ENCODE results near the gene PARVG.

The PARVG gene

GRCh38 chr22:44162960-44163359 is 17.8 kb upstream of the PARVG start:
- Histone ChIP-seq H3K79me2 (ENCODE audit: control insufficient read depth, insufficient read depth, low read length, poor library complexity) (no peaks in the 10 kb centered on the region), H3K4me3 (ENCODE audit: low read depth, low read length) (no peak overlapping the region), H3K14ac (ENCODE audit: low read length) (no peak overlapping the region), H3K79me1 (ENCODE audit: low read length) (no peaks in the 10 kb centered on the region), H3K4me1 (ENCODE audit: control insufficient read depth in 1 of 2, insufficient read depth in 2 of 2, low read length in 2 of 2) (peaks cover 2 to 4% of the 10 kb centered on the region in 2 experiments), H3K9me3 (ENCODE audit: insufficient read depth, low read depth, low read length) (no peaks in the 10 kb centered on the region), H3K27ac (ENCODE audit: low read depth, low read length) (no peak overlapping the region), H4K12ac (ENCODE audit: low read depth, low read length) (no peak overlapping the region), H2AFZ (ENCODE audit: insufficient read depth, low read length, poor library complexity) (no peak overlapping the region), H3K4ac (ENCODE audit: low read depth, low read length) (no peak overlapping the region), H3K9ac (ENCODE audit: low read length) (no peak overlapping the region), H2BK12ac (ENCODE audit: low read length) (no peak overlapping the region), H3K23ac (ENCODE audit: low read length) (no peak overlapping the region), H3K27me3 (ENCODE audit: insufficient read depth, low read length) (no peaks in the 10 kb centered on the region), H4K91ac (ENCODE audit: low read depth, low read length) (no peak overlapping the region), H2BK120ac (ENCODE audit: insufficient read depth, low read length, poor library complexity) (no peak overlapping the region), H2BK5ac (ENCODE audit: low read depth, low read length, poor library complexity) (no peak overlapping the region), H3K18ac (ENCODE audit: low read length) (no peak overlapping the region), H3K36me3 (ENCODE audit: control insufficient read depth in 1 of 2, insufficient read depth in 2 of 2, low read length in 2 of 2) (no peaks in the 10 kb centered on the region), H2AK5ac (ENCODE audit: low read length) (no peak overlapping the region), H4K8ac (ENCODE audit: low read depth, low read length) (no peak overlapping the region), H3K4me2 (ENCODE audit: low read length) (no peak overlapping the region)
- DNase-seq, result no peak
- WGBS (ENCODE audit: extremely low coverage, insufficient coverage, insufficient read length), result no CpG with 5 or more reads among the region's 13 CpGs

GRCh38 chr22:44163536-44163935 is 17.2 kb upstream of the PARVG start:
- Histone ChIP-seq H3K79me2 (ENCODE audit: control insufficient read depth, insufficient read depth, low read length, poor library complexity) (no peaks in the 10 kb centered on the region), H3K4me1 (ENCODE audit: control insufficient read depth in 1 of 2, insufficient read depth in 2 of 2, low read length in 2 of 2) (peaks cover 2 to 3% of the 10 kb centered on the region in 2 experiments), H3K23ac (ENCODE audit: low read length) (no peak overlapping the region), H3K79me1 (ENCODE audit: low read length) (no peaks in the 10 kb centered on the region), H3K36me3 (ENCODE audit: control insufficient read depth in 1 of 2, insufficient read depth in 2 of 2, low read length in 2 of 2) (no peaks in the 10 kb centered on the region), H3K9ac (ENCODE audit: low read length) (no peak overlapping the region), H3K27ac (ENCODE audit: low read depth, low read length) (no peak overlapping the region), H3K9me3 (ENCODE audit: insufficient read depth, low read depth, low read length) (no peaks in the 10 kb centered on the region), H4K91ac (ENCODE audit: low read depth, low read length) (no peak overlapping the region), H3K4ac (ENCODE audit: low read depth, low read length) (no peak overlapping the region), H3K4me2 (ENCODE audit: low read length) (no peak overlapping the region), H2BK120ac (ENCODE audit: insufficient read depth, low read length, poor library complexity) (no peak overlapping the region), H2AFZ (ENCODE audit: insufficient read depth, low read length, poor library complexity) (no peak overlapping the region), H2BK12ac (ENCODE audit: low read length) (no peak overlapping the region), H3K4me3 (ENCODE audit: low read depth, low read length) (no peak overlapping the region), H3K27me3 (ENCODE audit: insufficient read depth, low read length) (no peaks in the 10 kb centered on the region), H2AK5ac (ENCODE audit: low read length) (no peak overlapping the region), H3K18ac (ENCODE audit: low read length) (no peak overlapping the region), H3K14ac (ENCODE audit: low read length) (no peak overlapping the region), H4K12ac (ENCODE audit: low read depth, low read length) (no peak overlapping the region), H4K8ac (ENCODE audit: low read depth, low read length) (no peak overlapping the region), H2BK5ac (ENCODE audit: low read depth, low read length, poor library complexity) (no peak overlapping the region)
- DNase-seq, result no peak
- no CpG with 5 or more reads among the region's 18 CpGs for WGBS (ENCODE audit: extremely low coverage, insufficient coverage, insufficient read length)

DNA sequence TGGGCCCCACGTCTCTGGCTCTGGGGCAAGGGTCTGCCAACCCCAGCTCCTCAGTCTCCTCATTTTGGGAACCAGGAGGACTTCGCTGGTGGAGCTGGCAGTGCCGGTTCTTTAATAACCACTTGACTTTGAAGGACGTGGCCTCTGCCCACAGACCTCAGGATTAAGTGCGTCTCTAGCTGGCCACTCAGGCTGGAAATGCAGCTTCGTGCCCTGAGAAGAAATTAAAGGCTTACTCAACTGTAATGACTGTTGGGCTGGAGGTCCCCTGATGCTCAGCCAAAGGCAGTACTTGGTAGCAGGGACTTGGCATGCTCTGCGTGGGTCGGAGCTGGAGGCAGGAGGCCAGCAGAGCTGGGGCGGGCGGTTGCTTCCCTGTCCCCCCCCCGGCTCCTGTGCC is 16.7 kb upstream of the PARVG start:
- Histone ChIP-seq H3K4me3 (ENCODE audit: low read depth, low read length) (no peak overlapping the region), H2BK12ac (ENCODE audit: low read length) (no peak overlapping the region), H3K4ac (ENCODE audit: low read depth, low read length) (no peak overlapping the region), H2BK5ac (ENCODE audit: low read depth, low read length, poor library complexity) (no peak overlapping the region), H3K27me3 (ENCODE audit: insufficient read depth, low read length) (no peaks in the 10 kb centered on the region), H3K79me2 (ENCODE audit: control insufficient read depth, insufficient read depth, low read length, poor library complexity) (no peaks in the 10 kb centered on the region), H2AK5ac (ENCODE audit: low read length) (no peak overlapping the region), H3K36me3 (ENCODE audit: control insufficient read depth in 1 of 2, insufficient read depth in 2 of 2, low read length in 2 of 2) (no peaks in the 10 kb centered on the region), H4K12ac (ENCODE audit: low read depth, low read length) (no peak overlapping the region), H3K27ac (ENCODE audit: low read depth, low read length) (no peak overlapping the region), H2BK120ac (ENCODE audit: insufficient read depth, low read length, poor library complexity) (no peak overlapping the region), H4K91ac (ENCODE audit: low read depth, low read length) (no peak overlapping the region), H3K4me2 (ENCODE audit: low read length) (no peak overlapping the region), H3K14ac (ENCODE audit: low read length) (no peak overlapping the region), H3K23ac (ENCODE audit: low read length) (no peak overlapping the region), H3K9me3 (ENCODE audit: insufficient read depth, low read depth, low read length) (no peaks in the 10 kb centered on the region), H3K9ac (ENCODE audit: low read length) (no peak overlapping the region), H4K8ac (ENCODE audit: low read depth, low read length) (no peak overlapping the region), H3K4me1 (ENCODE audit: control insufficient read depth in 1 of 2, insufficient read depth in 2 of 2, low read length in 2 of 2) (no peaks in the 10 kb centered on the region), H2AFZ (ENCODE audit: insufficient read depth, low read length, poor library complexity) (no peak overlapping the region), H3K79me1 (ENCODE audit: low read length) (no peaks in the 10 kb centered on the region), H3K18ac (ENCODE audit: low read length) (no peak overlapping the region)
- DNase-seq, result no peak
- no CpG with 5 or more reads among the region's 11 CpGs for WGBS (ENCODE audit: extremely low coverage, insufficient coverage, insufficient read length)

- Histone ChIP-seq H3K4me3 (ENCODE audit: low read depth, low read length) (no peak overlapping the region), H4K91ac (ENCODE audit: low read depth, low read length) (no peak overlapping the region), H3K18ac (ENCODE audit: low read length) (no peak overlapping the region), H2BK120ac (ENCODE audit: insufficient read depth, low read length, poor library complexity) (no peak overlapping the region), H3K23ac (ENCODE audit: low read length) (no peak overlapping the region), H3K27ac (ENCODE audit: low read depth, low read length) (no peak overlapping the region), H3K4me1 (ENCODE audit: control insufficient read depth in 1 of 2, insufficient read depth in 2 of 2, low read length in 2 of 2) (no peaks in the 10 kb centered on the region), H4K12ac (ENCODE audit: low read depth, low read length) (no peak overlapping the region), H3K27me3 (ENCODE audit: insufficient read depth, low read length) (no peaks in the 10 kb centered on the region), H3K79me2 (ENCODE audit: control insufficient read depth, insufficient read depth, low read length, poor library complexity) (no peaks in the 10 kb centered on the region), H2BK12ac (ENCODE audit: low read length) (no peak overlapping the region), H3K4ac (ENCODE audit: low read depth, low read length) (no peak overlapping the region), H3K9me3 (ENCODE audit: insufficient read depth, low read depth, low read length) (no peaks in the 10 kb centered on the region), H2BK5ac (ENCODE audit: low read depth, low read length, poor library complexity) (no peak overlapping the region), H3K36me3 (ENCODE audit: control insufficient read depth in 1 of 2, insufficient read depth in 2 of 2, low read length in 2 of 2) (no peaks in the 10 kb centered on the region), H3K4me2 (ENCODE audit: low read length) (no peak overlapping the region), H2AFZ (ENCODE audit: insufficient read depth, low read length, poor library complexity) (no peak overlapping the region), H3K14ac (ENCODE audit: low read length) (no peak overlapping the region), H3K9ac (ENCODE audit: low read length) (no peak overlapping the region), H4K8ac (ENCODE audit: low read depth, low read length) (no peak overlapping the region), H2AK5ac (ENCODE audit: low read length) (no peak overlapping the region), H3K79me1 (ENCODE audit: low read length) (no peaks in the 10 kb centered on the region)
- WGBS (ENCODE audit: extremely low coverage, insufficient coverage, insufficient read length), result no CpG with 5 or more reads among the region's 15 CpGs
- DNase-seq, result no peak
These were observed 15.3 kb upstream of the PARVG start for GRCh38 chr22:44165286-44165874.

All from trophoblast cell (in vitro differentiated cells and primary cell).